GM10266 (cell line): ENCODE data around the gene ERLEC1.

Experiments
- DNase-seq: peaks from one replicate; pipeline ENCODE4 v3.0.0; 2012; ENCODE audit errors: extremely low spot score
- TF ChIP-seq, protein P1 (sequence below): IDR thresholded peaks from 2 replicates; pipeline ENCODE4 v1.5.1; 2012; ENCODE audit warnings: mild to moderate bottlenecking, low read depth; ENCODE audit not compliant: control insufficient read depth, insufficient read depth; ENCODE audit errors: missing control alignments

ERLEC1 gene

DNA sequence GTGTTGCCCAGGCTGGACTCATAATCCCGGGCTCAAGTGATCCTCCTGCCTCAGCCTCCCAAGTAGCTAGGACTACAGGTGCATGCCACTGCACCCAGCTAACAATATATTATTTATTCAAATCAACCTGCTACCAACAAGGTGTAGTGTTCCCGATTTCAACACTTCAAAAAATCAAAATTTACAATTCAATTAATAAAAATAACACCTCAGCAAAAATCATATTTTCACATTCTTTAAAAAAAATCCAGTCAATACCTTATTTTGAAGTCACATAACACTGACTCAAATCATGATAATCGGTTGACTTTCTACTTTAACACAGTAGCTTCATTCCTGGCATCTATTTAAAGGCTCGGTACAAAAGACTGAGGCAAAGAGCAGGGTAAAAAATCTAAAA lies 65.7 kb downstream of the ERLEC1 start:
- DNase-seq: no peak
- TF ChIP-seq, protein P1, sequence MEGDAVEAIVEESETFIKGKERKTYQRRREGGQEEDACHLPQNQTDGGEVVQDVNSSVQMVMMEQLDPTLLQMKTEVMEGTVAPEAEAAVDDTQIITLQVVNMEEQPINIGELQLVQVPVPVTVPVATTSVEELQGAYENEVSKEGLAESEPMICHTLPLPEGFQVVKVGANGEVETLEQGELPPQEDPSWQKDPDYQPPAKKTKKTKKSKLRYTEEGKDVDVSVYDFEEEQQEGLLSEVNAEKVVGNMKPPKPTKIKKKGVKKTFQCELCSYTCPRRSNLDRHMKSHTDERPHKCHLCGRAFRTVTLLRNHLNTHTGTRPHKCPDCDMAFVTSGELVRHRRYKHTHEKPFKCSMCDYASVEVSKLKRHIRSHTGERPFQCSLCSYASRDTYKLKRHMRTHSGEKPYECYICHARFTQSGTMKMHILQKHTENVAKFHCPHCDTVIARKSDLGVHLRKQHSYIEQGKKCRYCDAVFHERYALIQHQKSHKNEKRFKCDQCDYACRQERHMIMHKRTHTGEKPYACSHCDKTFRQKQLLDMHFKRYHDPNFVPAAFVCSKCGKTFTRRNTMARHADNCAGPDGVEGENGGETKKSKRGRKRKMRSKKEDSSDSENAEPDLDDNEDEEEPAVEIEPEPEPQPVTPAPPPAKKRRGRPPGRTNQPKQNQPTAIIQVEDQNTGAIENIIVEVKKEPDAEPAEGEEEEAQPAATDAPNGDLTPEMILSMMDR: no peak

DNA sequence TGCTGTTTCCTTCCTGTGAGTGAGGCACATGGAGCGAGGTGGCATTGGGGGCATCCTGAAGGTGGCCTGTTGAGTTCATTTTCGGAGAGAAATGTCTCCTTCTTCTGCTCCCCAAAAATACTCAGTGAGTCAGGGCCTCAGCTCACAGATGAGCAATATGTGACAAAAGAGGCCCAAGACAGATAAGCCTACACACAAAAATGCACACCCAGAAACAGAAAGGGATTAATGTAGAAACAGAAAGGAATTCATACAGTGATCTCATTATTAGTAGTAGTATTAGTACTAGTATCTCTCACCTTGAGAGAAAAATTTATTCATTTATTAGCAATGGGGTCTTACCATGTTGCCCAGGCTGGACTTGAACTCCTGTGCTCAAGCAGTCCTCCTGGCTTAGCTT lies 67.8 kb downstream of the ERLEC1 start:
- TF ChIP-seq, protein P1: no peak
- no peak for DNase-seq

DNA sequence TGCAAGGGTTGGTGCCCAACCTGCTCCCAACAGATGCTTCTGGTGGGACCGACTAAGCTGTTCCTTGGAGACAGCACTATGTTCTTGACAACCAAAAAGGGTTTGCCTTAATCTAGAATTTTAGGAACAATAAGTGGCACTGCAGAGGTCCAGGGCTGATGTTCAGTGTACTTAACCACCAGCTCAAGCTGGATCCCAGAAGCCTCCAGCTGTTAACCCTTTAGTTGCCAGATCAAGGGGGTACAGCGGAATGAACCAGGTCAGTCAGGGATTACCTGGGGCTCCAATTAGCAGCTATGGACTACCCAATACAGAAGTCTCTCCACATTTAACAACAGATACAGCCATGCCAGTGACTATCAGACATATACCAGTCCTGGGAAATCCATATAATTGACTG lies 69.4 kb downstream of the ERLEC1 start:
- TF ChIP-seq, protein P1: no peak
- DNase-seq: no peak

DNA sequence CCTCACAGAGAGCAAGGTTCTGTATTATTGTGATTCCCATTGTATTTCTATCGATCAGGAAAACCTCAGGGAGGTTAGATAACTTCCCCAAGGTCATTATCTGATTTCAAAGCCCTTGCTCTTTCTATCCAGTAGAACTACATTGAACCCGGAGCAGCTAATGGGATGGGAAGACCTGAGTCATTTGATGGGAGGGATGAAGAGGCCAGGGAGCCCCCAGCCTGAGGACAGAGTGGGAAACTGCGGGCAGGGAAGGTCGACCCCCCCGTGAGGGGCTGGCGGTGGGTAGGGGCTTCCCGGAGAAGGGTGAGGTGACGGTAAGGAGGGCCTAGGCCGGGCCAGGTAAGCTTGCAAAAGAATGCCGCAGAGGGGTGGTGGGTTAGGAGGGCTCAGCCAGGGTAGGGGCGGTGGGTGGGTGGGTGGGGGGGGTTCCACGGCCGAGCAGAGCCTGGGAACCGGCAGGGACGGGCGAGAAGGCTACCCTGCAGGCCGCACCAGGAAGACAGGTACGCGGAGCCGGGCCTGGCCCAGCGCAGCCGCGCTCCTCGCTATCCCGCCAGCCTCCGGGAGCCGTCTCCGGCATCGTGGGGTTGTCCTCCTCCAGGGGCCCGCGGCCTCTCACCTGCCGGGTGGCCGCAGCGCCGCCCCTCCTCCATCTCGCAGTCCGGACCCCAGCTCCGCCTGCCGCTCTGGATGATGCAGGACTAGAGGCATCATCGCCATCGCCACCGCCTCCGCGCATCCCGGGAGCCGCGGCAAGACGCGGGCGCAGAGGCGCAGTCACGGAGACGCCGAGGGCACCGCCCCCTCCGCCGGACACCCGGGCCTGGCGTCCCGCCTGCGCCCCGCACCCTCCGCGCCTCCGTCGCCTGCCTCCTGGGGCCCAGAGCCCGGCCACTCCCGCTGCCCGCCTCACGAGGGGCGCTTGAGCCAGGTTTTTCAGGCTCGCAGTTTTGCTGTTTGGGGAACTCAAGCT lies 72.7 kb downstream of the ERLEC1 start, which contains the start of gene GPR75:
Gene GPR75 (minus strand): TSS at position 762 of the 976 bp plus-strand sequence. CDS start 5,211 bp downstream, outside the sequence.
- TF ChIP-seq, protein P1: no peak
- no peak for DNase-seq

DNA sequence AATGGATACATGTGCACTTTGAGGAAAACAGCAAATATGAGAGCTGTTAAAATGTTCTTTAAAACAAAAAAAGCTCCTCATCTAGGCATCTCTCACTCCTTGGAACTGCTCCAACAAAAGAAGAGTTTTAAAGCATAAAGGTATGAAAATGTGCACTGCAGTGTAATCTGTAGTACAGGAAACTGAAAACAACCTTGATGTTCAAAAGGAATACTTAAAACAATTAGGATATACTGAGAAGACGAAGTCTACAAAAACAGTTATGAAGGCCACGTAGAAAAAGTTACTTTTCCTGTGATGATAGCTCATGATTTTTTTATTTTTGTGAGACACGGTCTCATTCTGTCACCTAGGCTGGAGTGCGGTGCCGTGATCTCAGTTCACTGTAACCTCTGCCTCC lies 75.0 kb downstream of the ERLEC1 start:
- DNase-seq: no peak
- TF ChIP-seq, protein P1: no peak

DNA sequence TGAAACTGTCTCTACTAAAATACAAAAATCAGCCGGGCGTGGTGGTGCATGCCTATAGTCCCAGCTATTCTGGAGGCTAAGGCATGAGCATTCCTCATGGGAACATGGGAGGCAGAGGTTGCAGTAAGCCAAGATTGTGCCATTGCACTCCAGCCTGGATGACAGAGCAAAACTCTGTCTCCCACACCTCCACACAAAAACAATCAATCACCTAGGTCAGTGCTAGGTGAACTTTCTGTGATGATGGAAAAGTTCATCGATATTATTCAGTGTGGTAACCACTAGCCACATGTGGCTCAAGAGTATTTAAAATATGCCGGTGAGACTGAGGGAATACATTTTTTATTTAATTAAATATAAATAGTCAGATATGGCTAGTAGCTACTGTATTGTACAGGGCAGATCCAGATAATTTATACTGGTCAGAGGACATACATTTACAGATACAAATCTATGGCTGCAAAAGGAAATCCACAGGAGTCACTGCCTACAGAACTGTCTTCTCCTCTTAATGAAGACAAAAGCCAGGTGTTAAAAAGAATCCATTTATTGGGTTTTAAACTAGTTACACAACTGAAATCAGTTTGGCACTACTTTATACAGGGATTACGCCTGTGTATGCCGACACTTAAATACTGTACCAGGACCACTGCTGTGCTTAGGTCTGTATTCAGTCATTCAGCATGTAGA lies 76.8 kb downstream of the ERLEC1 start:
- no peak for DNase-seq
- TF ChIP-seq, protein P1: no peak
